Body of pancreas (tissue), 4 donors: Measurements from ENCODE around the gene VPS13C. TPM values are rescaled to one million over a fixed set of nuclear protein-coding genes. Genes with fewer than 3 reads are reported as not detected.

Experiments
- ATAC-seq: fragments of 150-250 bp; one replicate; pipeline ENCODE4 v1.9.1; 2016
- DNase-seq, 4 donors: peaks; one replicate each; pipeline ENCODE4 v3.0.0-alpha.2; 2019
- H3K27ac ChIP-seq, 4 donors: fragments of 200-600 bp; sonication (generic); 1 replicate in 3 of 4; 2 replicates in 1 of 4; pipeline versions ENCODE4 v1.5.1 to v1.6.1; 2016 to 2019; ENCODE audit warnings: mild to moderate bottlenecking in 1 of 4, mixed read lengths in 1 of 4, moderate library complexity in 1 of 4
- H3K27me3 ChIP-seq, 2 donors: fragments of 200-600 bp; sonication (generic); one replicate each; pipeline ENCODE4 v1.6.0; 2016; ENCODE audit warnings: mild to moderate bottlenecking in 1 of 2
- H3K36me3 ChIP-seq, 2 donors: fragments of 200-600 bp; sonication (generic); replicated peaks in 1 of 2; 2 replicates each; pipeline ENCODE4 v1.5.1; 2016; ENCODE audit warnings: low read depth in 2 of 2; ENCODE audit not compliant: insufficient read depth in 1 of 2
- H3K4me1 ChIP-seq: fragments of 200-600 bp; sonication (generic); one replicate; pipeline ENCODE4 v1.6.0; 2016
- H3K4me3 ChIP-seq, 2 donors: fragments of 200-600 bp; sonication (generic); 1 replicate in 1 of 2; 2 replicates in 1 of 2; pipeline ENCODE4 v1.5.1; 2016 to 2019
- H3K9me3 ChIP-seq, 3 donors: fragments of 200-600 bp; sonication (generic); 1 replicate in 2 of 3; 2 replicates in 1 of 3; pipeline ENCODE4 v1.5.1; 2016
- CTCF ChIP-seq, 7 experiments: fragments of 450-650 bp in 4 of 7; fragments of 200-600 bp in 3 of 7; sonication (generic) in 3 of 7; IDR thresholded peaks; one replicate each; pipeline ENCODE4 v1.5.1; 2016 to 2019; ENCODE audit warnings: antibody characterized with exemption in 7 of 7
- POLR2A ChIP-seq, 3 donors: fragments of 450-650 bp; IDR thresholded peaks; one replicate each; pipeline ENCODE4 v1.6.1; 2016; ENCODE audit warnings: antibody characterized with exemption in 3 of 3, mild to moderate bottlenecking in 2 of 3
- WGBS, 2 donors: methylation state at CpG; one replicate each; pipeline ENCODE4 v1.1.5; 2017; 5-methylcytosine and 5-hydroxymethylcytosine counted together
- intact Hi-C: fragments of 100-400 bp; cut with DNase I; formaldehyde crosslinking; loops from one replicate; pipeline ENCODE4 v1.15.1; 2023
- total RNA-seq, 2 donors: library from RNA; depleted of rRNA; stranded (reverse); fragments of >200 nt; gene quantifications; one replicate each; pipeline ENCODE4 v1.1.0, GENCODE V29; 2016

Gene VPS13C
- total RNA-seq, 2 donors from 2014 or later, result 67.2 to 68.6 TPM

GRCh38 chr15:62068071-62068809 is 8.0 kb upstream of the VPS13C start:
- DNase-seq (peak; percentile 59 to 72 (median 64)), ATAC-seq (peak; percentile 49)
- no peaks in the 10 kb centered on the region for H3K27me3 ChIP-seq
- WGBS, 2 donors, result 0 to 1% methylated on average over 28 to 72 of the region's 103 CpGs
- no peaks in the 10 kb centered on the region for H3K36me3 ChIP-seq
- H3K4me3 ChIP-seq, result peak overlapping the region; percentile 8 to 33
- TF ChIP-seq POLR2A (IDR thresholded peaks at IDR 0.05) (peak; percentile 50 to 56 (median 51)), CTCF (IDR thresholded peaks at IDR 0.05) (peak in 5 of 7 experiments; percentile 10 to 43 (median 29))
- peak overlapping the region; percentile 80 to 91 (median 89) for H3K27ac ChIP-seq
- H3K9me3 ChIP-seq, result no peaks in the 10 kb centered on the region
- H3K4me1 ChIP-seq, result peaks cover 42% of the 10 kb centered on the region
- intact Hi-C loops, result no loop called here

- H3K4me1 ChIP-seq, result peaks cover 42% of the 10 kb centered on the region
- no peaks in the 10 kb centered on the region for H3K36me3 ChIP-seq
- TF ChIP-seq POLR2A (IDR thresholded peaks at IDR 0.05), result no peak
- peak in 2 of 7 experiments; percentile 16 to 34 for TF ChIP-seq CTCF (IDR thresholded peaks at IDR 0.05)
- H3K27ac ChIP-seq, result peak overlapping the region; percentile 80 to 91 (median 89)
- intact Hi-C loops, result no loop called here
- 1 to 3% methylated on average over 10 to 51 of the region's 62 CpGs for WGBS, 2 donors
- H3K9me3 ChIP-seq, result no peaks in the 10 kb centered on the region
- H3K27me3 ChIP-seq, result no peaks in the 10 kb centered on the region
- peak; percentile 49 for ATAC-seq
- DNase-seq, result peak; percentile 21 to 59 (median 46)
- peak overlapping the region in 1 of 2 donors; percentile 29 for H3K4me3 ChIP-seq
Observed at GRCh38 chr15:62067448-62068044, 7.3 kb upstream of the VPS13C start.

- H3K9me3 ChIP-seq, result no peaks in the 10 kb centered on the region
- peak within 1 kb of the TSS in 1 of 2 donors; percentile 29 for H3K4me3 ChIP-seq
- H3K27me3 ChIP-seq, result no peaks in the 10 kb centered on the region
- no peaks in the 10 kb centered on the region for H3K36me3 ChIP-seq
- DNase-seq, result peak; percentile 94 to 97 (median 96)
- peak; percentile 86 for ATAC-seq
- TF ChIP-seq CTCF (IDR thresholded peaks at IDR 0.05) (peak in 5 of 7 experiments; percentile 7 to 68 (median 54)), POLR2A (IDR thresholded peaks at IDR 0.05) (peak; percentile 93 to 98 (median 96))
- peak within 1 kb of the TSS; percentile 80 to 91 (median 89) for H3K27ac ChIP-seq
- peaks cover 42% of the 10 kb centered on the region for H3K4me1 ChIP-seq
- 0 to 3% methylated on average over 21 to 33 of the region's 33 CpGs for WGBS, 2 donors
- intact Hi-C loops, result no loop called here
Observed at GRCh38 chr15:62066663-62067447, 6.6 kb upstream of the VPS13C start, which contains the start of gene C2CD4A. C2CD4A (plus strand) TSS chr15:62066977; CDS start chr15:62067614, 637 bp downstream.

GRCh38 chr15:62063825-62064635 is 3.8 kb upstream of the VPS13C start:
- TF ChIP-seq CTCF (IDR thresholded peaks at IDR 0.05) (no peak), POLR2A (IDR thresholded peaks at IDR 0.05) (no peak)
- intact Hi-C loops, result no loop called here
- no peaks in the 10 kb centered on the region for H3K36me3 ChIP-seq
- H3K9me3 ChIP-seq, result no peaks in the 10 kb centered on the region
- no peaks in the 10 kb centered on the region for H3K27me3 ChIP-seq
- ATAC-seq (no peak), DNase-seq (peak in 3 of 4 donors; percentile 30 to 47 (median 31))
- 27 to 30% methylated on average over 6 of the region's 6 CpGs for WGBS, 2 donors
- peak overlapping the region; percentile 37 to 72 (median 64) for H3K27ac ChIP-seq
- peaks cover 44% of the 10 kb centered on the region for H3K4me1 ChIP-seq
- H3K4me3 ChIP-seq, result no peak overlapping the region
